WTC11 (cell line): ENCODE measurements around the gene MOB1B. TPM values are rescaled to one million over a fixed set of nuclear protein-coding genes. Genes with fewer than 3 reads are reported as not detected.

ENCODE experiments used
- ATAC-seq: fragments of 200-7000 bp; cut with Tn5 transposase; 2 replicates; pipeline ENCODE4 v1.10.0; 2021; ENCODE audit warnings: mild to moderate bottlenecking, moderate library complexity
- CTCF ChIA-PET: fragments of 300-600 bp; sonication (Branson Sonifier 250); formaldehyde crosslinking; loops from one replicate; lab custom pipeline; 2021; ENCODE audit warnings: antibody characterized with exemption; lab: Charles Lee
- POLR2A ChIA-PET: fragments of 350-600 bp; sonication (Branson Sonifier 250); formaldehyde crosslinking; loops from one replicate; lab custom pipeline; 2021; ENCODE audit warnings: antibody characterized with exemption; lab: Charles Lee
- DNase-seq: peaks from one replicate; pipeline ENCODE4 v3.0.0; 2021; ENCODE audit warnings: low spot score
- H3K27ac Mint-ChIP-seq: 2 replicates; pipeline ENCODE4 v1.8.0; 2021; ENCODE audit warnings: mixed read lengths
- H3K27me3 Mint-ChIP-seq: 2 replicates; pipeline ENCODE4 v1.8.0; 2021; ENCODE audit warnings: low read depth, mild to moderate bottlenecking, moderate library complexity, mixed read lengths
- H3K36me3 Mint-ChIP-seq: 2 replicates; pipeline ENCODE4 v1.8.0; 2021; ENCODE audit warnings: mixed read lengths
- H3K4me1 Mint-ChIP-seq: 2 replicates; pipeline ENCODE4 v1.8.0; 2022; ENCODE audit warnings: mixed read lengths
- H3K4me3 Mint-ChIP-seq: 2 replicates; pipeline ENCODE4 v1.8.0; 2021; ENCODE audit warnings: mild to moderate bottlenecking, moderate library complexity, mixed read lengths
- H3K9me3 Mint-ChIP-seq: 2 replicates; pipeline ENCODE4 v1.8.0; 2021; ENCODE audit warnings: mixed read lengths
- ATF1 ChIP-seq: sonication (generic); formaldehyde crosslinking; IDR thresholded peaks from 2 replicates; pipeline ENCODE4 v1.8.1; 2023; ENCODE audit warnings: mild to moderate bottlenecking, moderate library complexity, missing genetic modification reagents
- CREM ChIP-seq: sonication (generic); formaldehyde crosslinking; IDR thresholded peaks from 2 replicates; pipeline ENCODE4 v1.8.1; 2022; ENCODE audit warnings: mild to moderate bottlenecking, missing genetic modification reagents, moderate library complexity
- CTCF ChIP-seq: fragments of 200-600 bp; IDR thresholded peaks from 2 replicates; pipeline ENCODE4 v1.8.0; 2022; ENCODE audit warnings: antibody characterized with exemption
- E2F1 ChIP-seq: sonication (generic); formaldehyde crosslinking; IDR thresholded peaks from 2 replicates; pipeline ENCODE4 v1.8.0; 2022; ENCODE audit warnings: mild to moderate bottlenecking, missing genetic modification reagents
- E2F5 ChIP-seq: sonication (generic); formaldehyde crosslinking; IDR thresholded peaks from 2 replicates; pipeline ENCODE4 v1.8.1; 2022; ENCODE audit warnings: mild to moderate bottlenecking, moderate library complexity, missing genetic modification reagents
- FOXP4 ChIP-seq: sonication (generic); formaldehyde crosslinking; IDR thresholded peaks from 2 replicates; pipeline ENCODE4 v1.8.0; 2022; ENCODE audit warnings: mild to moderate bottlenecking, missing genetic modification reagents
- KAT7 ChIP-seq: sonication (generic); formaldehyde crosslinking; IDR thresholded peaks from 2 replicates; pipeline ENCODE4 v1.8.1; 2023; ENCODE audit warnings: missing genetic modification reagents, mild to moderate bottlenecking, borderline replicate concordance
- RORB ChIP-seq: fragments of 250-450 bp; sonication (Bioruptor Pico); IDR thresholded peaks from 2 replicates; pipeline ENCODE4 v1.9.0; 2021; ENCODE audit warnings: mild to moderate bottlenecking
- TEAD1 ChIP-seq: sonication (generic); formaldehyde crosslinking; IDR thresholded peaks from 2 replicates; pipeline ENCODE4 v1.8.0; 2022; ENCODE audit warnings: mild to moderate bottlenecking, missing genetic modification reagents
- TP53 ChIP-seq: sonication (generic); formaldehyde crosslinking; IDR thresholded peaks from 2 replicates; pipeline ENCODE4 v1.8.1; 2023; ENCODE audit warnings: mild to moderate bottlenecking, missing genetic modification reagents
- USF1 ChIP-seq: sonication (generic); formaldehyde crosslinking; IDR thresholded peaks from 2 replicates; pipeline ENCODE4 v1.8.0; 2022; ENCODE audit warnings: mild to moderate bottlenecking, missing genetic modification reagents
- ZBTB21 ChIP-seq: sonication (generic); formaldehyde crosslinking; IDR thresholded peaks from 2 replicates; pipeline ENCODE4 v1.8.1; 2023; ENCODE audit warnings: mild to moderate bottlenecking, missing genetic modification reagents, borderline replicate concordance
- ZNF512 ChIP-seq: sonication (generic); formaldehyde crosslinking; IDR thresholded peaks from 2 replicates; pipeline ENCODE4 v1.8.1; 2022; ENCODE audit warnings: missing genetic modification reagents, borderline replicate concordance
- ZNF671 ChIP-seq: fragments of 250-450 bp; sonication (Bioruptor Pico); IDR thresholded peaks from 2 replicates; pipeline ENCODE4 v1.8.0; 2021; ENCODE audit warnings: mild to moderate bottlenecking
- total RNA-seq: library from RNA; stranded (reverse); gene quantifications from 3 replicates; pipeline ENCODE4 v1.2.3, GENCODE V29; 2021

MOB1B gene
- total RNA-seq, 1 experiment from 2014 or later, result 28.0 TPM

- peaks cover 8% of the 10 kb centered on the region for H3K9me3 Mint-ChIP-seq
- peak overlapping the region; percentile 32; the same call in 1 of the 2 replicates for H3K27ac Mint-ChIP-seq
- POLR2A ChIA-PET, result interaction anchor here (2.5 kb wide), 1 partner anchor 15 kb away, joined by 11 read pairs; the partner anchor contains the start of gene DCK
- DNase-seq, result no peak
- ATAC-seq, result no peak
- H3K36me3 Mint-ChIP-seq, result peaks cover 17% of the 10 kb centered on the region
- CTCF ChIA-PET, result interaction anchor here (1.1 kb wide), 1 partner anchor 10 kb away, joined by 3 read pairs; no protein-coding TSS in a partner anchor
- no peak overlapping the region for H3K4me3 Mint-ChIP-seq
- no peak for TF ChIP-seq E2F1 (CRISPR knock-in tag)
- no peak for TF ChIP-seq E2F5 (CRISPR knock-in tag)
- TF ChIP-seq ATF1 (CRISPR knock-in tag), result no peak
- TF ChIP-seq TEAD1 (CRISPR knock-in tag), result no peak
- H3K4me1 Mint-ChIP-seq, result peaks cover 39% of the 10 kb centered on the region
- no peaks in the 10 kb centered on the region for H3K27me3 Mint-ChIP-seq
These were observed 106.0 kb downstream of the MOB1B start for GRCh38 chr4:71008196-71008595.

- ChIA-PET POLR2A (interaction anchor here (2.5 kb wide), 1 partner anchor 15 kb away, joined by 11 read pairs; the partner anchor contains the start of gene DCK), CTCF (interaction anchor here (1.0 to 1.7 kb wide), 6 partner anchors 9 to 273 kb away, joined by 3 to 12 read pairs (median 4); no protein-coding TSS in a partner anchor)
- H3K27ac Mint-ChIP-seq, result no peak overlapping the region
- ATAC-seq (no peak), DNase-seq (no peak)
- no peaks in the 10 kb centered on the region for H3K27me3 Mint-ChIP-seq
- H3K9me3 Mint-ChIP-seq, result peaks cover 17% of the 10 kb centered on the region
- peaks cover 30% of the 10 kb centered on the region for H3K4me1 Mint-ChIP-seq
- H3K4me3 Mint-ChIP-seq, result no peak overlapping the region
- no peak for TF ChIP-seq CREM (CRISPR knock-in tag)
- TF ChIP-seq ZBTB21, result no peak
- no peak for TF ChIP-seq FOXP4 (CRISPR knock-in tag)
- TF ChIP-seq ZNF512 (CRISPR knock-in tag), result no peak
- TF ChIP-seq USF1 (CRISPR knock-in tag), result no peak
- TF ChIP-seq RORB (CRISPR knock-in tag), result no peak
- TF ChIP-seq TP53 (CRISPR knock-in tag), result no peak
- TF ChIP-seq KAT7 (CRISPR knock-in tag), result no peak
- H3K36me3 Mint-ChIP-seq, result peaks cover 26% of the 10 kb centered on the region
These were observed 106.9 kb downstream of the MOB1B start for GRCh38 chr4:71009086-71009485.

GRCh38 chr4:71009890-71010588, 107.9 kb downstream of the MOB1B start:
- POLR2A ChIA-PET, result interaction anchor here (0.6 to 2.5 kb wide), 2 partner anchors 16 to 133 kb away, joined by 3 to 11 read pairs; partner anchors contain the start of gene DCK
- Mint-ChIP-seq H3K27me3 (no peaks in the 10 kb centered on the region), H3K4me3 (no peak overlapping the region), H3K9me3 (peaks cover 24% of the 10 kb centered on the region), H3K27ac (no peak overlapping the region), H3K36me3 (peaks cover 33% of the 10 kb centered on the region), H3K4me1 (peaks cover 21% of the 10 kb centered on the region)
- ATAC-seq, result peak; percentile 66; the same call in 1 of the 2 replicates
- no peak for DNase-seq
- peak; percentile 42; the same call in 1 of the 2 replicates for TF ChIP-seq CTCF
- TF ChIP-seq ZNF671 (CRISPR knock-in tag), result no peak
- CTCF ChIA-PET, result interaction anchor here (0.5 to 1.7 kb wide), 45 partner anchors 8 to 1944 kb away, joined by 3 to 28 read pairs (median 4); partner anchors contain the start of genes DCK, GRSF1 and MOB1B
